GM18505 (cell line): ENCODE measurements around the gene OXSR1.

Source experiments
- ATAC-seq: cut with Tn5 transposase; IDR thresholded peaks from one replicate; pipeline ENCODE4 v1.9.1; 2021; ENCODE audit not compliant: unreplicated experiment
- POLR2A ChIP-seq: IDR thresholded peaks from 4 replicates; pipeline ENCODE4 v1.6.1; 2011; ENCODE audit warnings: borderline replicate concordance; ENCODE audit not compliant: insufficient read depth, insufficient read length; ENCODE audit errors: extremely low read depth

OXSR1 gene

DNA sequence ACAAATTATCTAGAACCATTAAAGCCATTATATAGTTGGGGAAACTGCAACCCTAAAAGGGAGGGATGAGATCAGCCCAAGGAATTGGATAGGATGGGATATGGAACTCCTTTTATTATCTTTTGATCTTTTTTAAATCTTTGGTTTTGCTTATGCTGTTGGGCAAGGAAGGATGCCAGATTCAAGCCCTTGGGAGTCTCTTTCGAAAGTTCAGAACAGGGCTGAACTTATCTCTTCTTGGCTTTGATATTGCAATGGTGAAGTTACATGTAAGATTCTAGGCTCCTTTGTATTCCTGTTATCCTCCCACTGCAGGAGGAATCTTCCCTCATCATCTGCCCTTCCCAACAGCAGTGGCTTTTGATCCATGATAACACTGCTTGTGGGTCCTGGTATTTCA lies 90.3 kb downstream of the OXSR1 start:
- no peak for ATAC-seq
- TF ChIP-seq POLR2A, result no peak

DNA sequence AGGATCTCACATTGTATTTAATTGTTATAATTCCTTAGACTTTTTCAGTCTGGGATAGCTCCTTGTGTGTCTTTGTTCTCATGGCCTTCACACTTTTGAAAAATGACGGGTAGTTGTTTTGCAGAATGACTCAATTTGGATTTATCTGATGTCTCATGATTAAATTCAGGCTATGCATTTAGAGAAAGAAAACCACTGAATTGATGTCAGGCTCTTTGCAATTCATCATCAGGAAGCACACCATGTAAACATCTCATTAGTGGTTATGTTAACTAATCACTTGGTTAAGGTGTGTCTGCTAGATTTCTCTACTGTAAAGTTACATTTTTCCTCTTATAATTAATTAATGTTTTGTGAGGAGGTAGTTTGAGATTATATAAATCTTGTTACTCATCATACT lies 92.2 kb downstream of the OXSR1 start:
- no peak for ATAC-seq
- no peak for TF ChIP-seq POLR2A

DNA sequence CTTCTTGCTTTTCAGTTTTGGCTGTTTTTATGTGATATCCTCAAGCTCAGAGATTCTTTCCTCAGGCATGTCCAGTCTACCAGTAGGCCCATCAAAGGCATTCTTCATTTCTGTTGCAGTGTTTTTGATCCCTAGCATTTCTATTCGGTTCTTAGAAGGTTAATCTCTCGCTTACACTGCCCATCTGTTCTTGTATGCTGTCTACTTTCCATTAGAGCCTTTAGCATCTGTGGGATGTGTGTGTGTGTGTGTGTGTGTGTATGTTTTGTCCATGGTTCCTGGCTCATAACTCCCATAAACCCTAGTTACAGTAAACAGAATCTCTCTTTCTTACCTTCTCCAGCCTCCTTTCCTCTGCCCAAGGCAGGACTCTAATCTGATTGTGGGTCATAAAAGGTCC lies 95.1 kb downstream of the OXSR1 start:
- ATAC-seq, result no peak

DNA sequence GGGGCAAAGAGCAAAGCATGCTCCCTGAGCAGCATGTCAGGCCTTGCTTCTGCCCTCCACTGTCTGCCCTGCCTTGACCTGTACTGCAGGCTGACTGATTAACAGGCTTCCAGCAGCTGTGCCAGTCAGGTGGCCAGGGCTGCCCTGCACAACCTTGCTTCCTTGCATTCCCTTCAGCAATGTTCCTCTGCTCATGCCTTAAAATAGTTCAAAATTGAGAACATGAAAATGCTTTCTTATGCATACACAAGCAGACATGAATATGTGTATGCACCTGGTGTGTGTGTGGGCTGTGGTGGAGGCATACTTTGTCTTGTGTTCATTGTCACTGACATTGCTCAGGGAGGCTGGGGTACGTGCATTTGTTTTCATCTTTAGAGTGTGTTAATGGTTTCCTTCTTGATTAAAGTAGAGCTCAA lies 99.0 kb downstream of the OXSR1 start:
- ATAC-seq, result no peak
- TF ChIP-seq POLR2A, result no peak

More for the DNA sequence above, 95.1 kb downstream of the OXSR1 start:
- no peak for TF ChIP-seq POLR2A

DNA sequence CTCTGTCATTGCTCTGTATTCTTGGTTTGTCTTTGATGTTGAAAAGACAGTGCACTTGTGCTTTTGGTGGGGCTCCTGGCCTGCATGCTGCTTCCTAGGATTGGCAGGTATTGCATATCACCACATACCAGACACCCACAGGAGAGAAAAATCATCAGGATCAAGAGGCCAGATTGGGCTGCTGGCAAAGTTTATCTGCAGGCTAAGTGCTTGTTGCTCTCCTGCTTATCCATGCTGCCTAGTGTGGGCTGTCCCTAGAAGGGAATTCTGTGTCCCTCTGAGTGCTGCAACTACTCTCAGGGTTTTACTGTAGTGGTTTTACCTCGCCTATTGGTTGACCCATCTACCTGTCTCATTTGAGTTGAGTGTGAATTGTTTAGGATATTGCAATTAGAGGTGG lies 99.4 kb downstream of the OXSR1 start:
- no peak for ATAC-seq
- no peak for TF ChIP-seq POLR2A

DNA sequence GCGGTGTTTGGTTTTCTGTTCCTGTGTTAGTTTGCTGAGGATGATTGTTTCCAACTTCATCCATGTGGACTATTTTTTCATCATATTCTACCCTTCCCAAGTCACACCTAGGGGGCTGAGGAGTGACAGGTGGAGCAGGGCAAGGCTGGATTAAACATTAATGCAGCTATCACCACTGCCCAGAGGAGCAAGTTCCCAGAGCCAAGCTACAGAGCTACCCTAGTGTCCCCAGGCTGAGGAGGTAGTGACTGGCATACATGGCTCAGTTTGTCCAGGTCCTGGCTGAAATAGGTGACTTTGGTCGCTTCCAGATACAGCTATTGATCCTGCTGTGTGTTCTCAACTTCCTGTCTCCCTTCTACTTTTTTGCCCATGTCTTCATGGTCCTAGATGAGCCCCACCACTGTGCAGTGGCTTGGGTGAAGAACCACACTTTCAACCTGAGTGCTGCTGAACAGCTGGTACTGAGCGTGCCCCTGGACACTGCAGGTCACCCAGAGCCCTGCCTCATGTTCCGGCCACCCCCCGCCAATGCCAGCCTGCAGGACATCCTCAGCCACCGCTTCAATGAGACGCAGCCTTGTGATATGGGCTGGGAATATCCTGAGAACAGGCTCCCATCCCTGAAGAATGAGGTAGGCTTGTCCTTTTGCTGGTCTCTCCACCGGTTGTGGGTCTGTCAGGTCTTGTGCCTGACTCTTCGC lies 100.4 kb downstream of the OXSR1 start, which contains the start of gene SLC22A13:
Gene SLC22A13 (plus strand): TSS at position 209 of the 704 bp plus-strand sequence. CDS start 49 bp downstream, at position 258.
- no peak for TF ChIP-seq POLR2A
- ATAC-seq, result no peak

DNA sequence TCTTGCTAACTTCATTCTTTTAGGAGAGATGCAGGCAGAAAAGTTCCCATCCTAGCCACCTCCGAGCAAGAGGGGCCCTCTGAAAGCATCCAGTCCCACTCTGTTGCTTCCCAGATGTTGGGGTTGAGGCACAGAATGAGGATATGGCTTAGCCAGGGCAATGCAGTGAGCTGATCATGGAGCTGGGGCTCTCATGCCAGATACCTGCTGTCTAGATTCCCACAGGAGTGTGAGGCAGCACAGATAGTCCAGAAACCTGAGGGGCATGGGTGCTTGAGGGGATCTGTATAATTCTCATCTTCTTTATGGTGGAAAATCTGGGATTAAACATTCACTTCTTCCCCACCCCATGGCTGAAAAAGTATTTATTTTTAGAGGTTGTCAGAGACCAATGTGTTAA lies 101.5 kb downstream of the OXSR1 start:
- ATAC-seq, result no peak
- TF ChIP-seq POLR2A, result no peak

DNA sequence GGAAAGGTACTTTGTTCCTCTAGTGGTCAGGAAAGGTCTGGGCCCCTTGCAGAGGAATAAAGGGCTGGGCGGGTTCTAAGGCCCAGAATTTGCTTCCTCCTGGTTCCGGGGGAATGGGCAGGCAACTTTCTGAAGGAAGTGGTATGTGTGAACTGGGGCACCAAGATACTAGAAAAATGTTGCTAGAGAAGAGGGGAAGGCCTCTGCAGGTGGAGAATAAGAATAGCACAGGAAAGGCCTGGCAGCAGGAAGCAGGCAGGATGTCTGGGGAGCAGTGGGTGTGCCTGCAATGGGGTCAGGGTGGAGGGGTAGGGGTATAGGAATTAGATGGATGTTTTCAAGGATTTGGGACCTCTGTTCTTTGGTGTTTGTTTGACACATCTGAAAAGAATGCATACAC lies 102.3 kb downstream of the OXSR1 start:
- no peak for ATAC-seq
- TF ChIP-seq POLR2A, result no peak

DNA sequence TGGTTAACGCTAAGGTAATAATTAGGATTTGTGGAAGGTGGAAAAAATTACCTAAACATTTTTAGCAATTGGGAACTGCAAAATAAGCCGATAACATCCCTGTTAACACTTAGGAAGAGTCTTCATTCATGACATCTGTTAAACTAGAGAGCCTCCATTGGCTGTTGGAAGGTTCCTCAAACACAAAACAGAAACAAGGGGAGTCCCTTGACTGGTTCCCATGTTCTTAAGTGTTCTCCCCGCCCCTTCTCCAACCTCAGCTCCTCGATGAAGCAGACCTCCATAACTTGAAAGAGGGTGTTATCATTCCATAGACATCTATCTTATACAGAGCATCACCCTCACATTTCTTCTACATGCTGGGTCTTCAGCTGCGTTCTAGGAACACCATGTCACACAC lies 102.8 kb downstream of the OXSR1 start:
- no peak for TF ChIP-seq POLR2A
- ATAC-seq, result no peak

DNA sequence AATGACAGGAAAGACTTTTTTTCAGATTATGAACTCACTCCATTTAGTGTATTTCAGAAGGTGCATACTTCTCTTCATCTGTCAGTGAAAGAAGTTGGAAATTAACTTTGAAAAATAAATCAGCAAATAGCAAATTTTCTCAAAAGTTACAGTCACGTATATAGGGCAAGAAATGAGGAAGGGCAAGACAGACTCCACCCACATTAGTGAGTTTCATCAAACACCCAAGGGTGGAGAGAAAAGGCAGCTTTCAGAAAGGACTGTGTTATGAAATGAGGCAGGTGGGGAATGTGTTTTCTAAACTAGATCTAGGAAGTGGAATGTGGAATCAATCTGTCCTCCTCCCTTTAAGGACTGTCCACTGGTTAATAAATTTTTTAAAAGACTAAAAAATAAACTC lies 103.2 kb downstream of the OXSR1 start:
- no peak for TF ChIP-seq POLR2A
- no peak for ATAC-seq

DNA sequence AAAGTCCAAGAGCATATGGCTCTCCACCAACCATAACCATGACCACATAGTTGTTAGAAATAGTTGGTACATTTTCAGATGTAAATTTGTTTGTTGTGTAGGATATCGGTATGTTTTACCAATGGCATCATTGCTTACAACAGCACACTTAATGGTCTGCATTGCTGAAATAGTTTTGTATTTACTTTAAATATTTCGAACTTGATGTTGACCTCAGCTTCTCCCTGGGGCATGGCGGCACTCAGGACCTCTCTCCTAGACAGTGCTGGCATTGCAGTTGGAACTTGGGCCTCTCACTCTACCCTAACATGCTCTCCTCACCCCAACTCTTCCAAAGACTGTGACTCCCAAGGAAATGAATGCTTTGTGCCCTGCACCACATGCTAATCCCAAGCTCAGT lies 105.3 kb downstream of the OXSR1 start:
- ATAC-seq, result no peak

DNA sequence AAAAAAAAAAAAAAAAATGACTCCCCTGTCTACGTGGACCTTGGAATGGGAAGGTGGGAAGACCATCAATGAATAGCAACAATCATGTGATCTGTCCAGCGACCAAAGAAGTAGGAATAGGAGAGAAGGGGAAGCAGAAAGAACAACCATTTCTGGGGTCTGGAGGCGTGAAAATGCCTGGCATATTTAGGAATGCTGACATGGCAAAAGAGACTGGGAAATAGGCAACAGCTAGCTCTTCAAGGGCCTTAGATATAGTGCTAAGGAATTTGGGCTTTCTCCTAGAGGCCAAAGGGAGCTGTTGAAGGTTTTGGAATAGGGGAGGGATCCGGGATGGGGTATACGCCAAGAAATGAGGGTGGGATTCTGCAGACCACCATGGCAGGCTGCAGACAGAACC lies 106.2 kb downstream of the OXSR1 start:
- no peak for TF ChIP-seq POLR2A
- ATAC-seq, result no peak

More for the DNA sequence above, 105.3 kb downstream of the OXSR1 start:
- no peak for TF ChIP-seq POLR2A

DNA sequence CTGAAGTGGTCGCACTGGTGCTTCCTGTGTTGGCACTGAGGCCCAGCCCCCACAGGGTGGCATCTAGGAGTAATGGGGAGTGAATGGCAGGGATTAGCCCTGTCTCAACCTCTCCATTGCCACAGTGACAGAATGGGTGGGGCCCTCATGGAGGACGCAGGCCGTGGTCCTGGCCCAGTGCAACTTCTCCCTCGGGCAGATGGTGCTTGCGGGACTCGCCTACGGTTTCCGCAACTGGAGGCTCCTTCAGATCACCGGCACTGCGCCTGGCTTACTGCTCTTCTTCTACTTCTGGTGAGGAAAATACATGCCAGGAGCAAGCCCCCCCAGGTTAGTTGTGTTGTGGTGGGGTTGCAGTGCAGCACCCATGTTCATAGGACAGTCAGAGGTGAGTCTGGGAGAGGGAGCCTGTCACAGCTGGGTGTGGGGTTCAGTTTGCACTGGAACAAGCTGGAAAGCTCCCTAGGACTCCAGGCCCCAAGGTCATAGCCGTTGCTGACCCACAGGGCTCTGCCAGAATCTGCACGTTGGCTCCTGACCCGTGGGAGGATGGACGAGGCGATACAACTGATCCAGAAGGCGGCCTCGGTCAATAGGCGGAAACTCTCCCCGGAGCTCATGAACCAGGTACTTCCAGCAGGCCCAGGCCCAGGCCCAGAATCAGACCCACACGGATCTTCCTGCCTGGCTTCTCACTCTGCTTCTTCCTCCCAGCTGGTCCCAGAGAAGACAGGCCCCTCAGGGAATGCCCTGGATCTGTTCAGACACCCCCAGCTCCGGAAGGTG lies 109.7 kb downstream of the OXSR1 start:
- no peak for ATAC-seq
- no peak for TF ChIP-seq POLR2A

DNA sequence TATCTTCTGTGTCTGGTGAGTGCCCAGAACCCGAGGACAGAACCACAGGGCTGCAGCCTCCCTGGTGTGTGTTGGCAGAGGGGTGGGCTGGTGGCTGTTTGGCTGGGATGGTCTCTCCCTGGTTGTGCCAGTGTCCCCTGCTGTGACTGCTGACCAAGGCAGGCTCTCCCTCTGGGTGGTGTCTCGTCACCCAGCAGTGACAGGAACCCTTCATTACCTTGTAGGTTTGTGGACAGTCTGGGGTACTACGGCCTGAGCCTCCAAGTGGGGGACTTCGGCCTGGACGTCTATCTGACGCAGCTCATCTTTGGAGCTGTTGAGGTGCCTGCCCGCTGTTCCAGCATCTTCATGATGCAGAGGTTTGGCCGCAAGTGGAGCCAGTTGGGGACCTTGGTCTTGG lies 110.3 kb downstream of the OXSR1 start:
- ATAC-seq, result no peak
- no peak for TF ChIP-seq POLR2A
